GM12875 (cell line): Measurements from ENCODE around the gene AMELY.
"Not testable (repeated sequence)": the region's sequence is repeated elsewhere in the genome, so short reads cannot be mapped to it uniquely, and the experiment has no call there.

Experiments used
- H3K4me3 ChIP-seq: one replicate; pipeline ENCODE4 v1.5.1; 2011; ENCODE audit warnings: low read depth, low read length, control low read depth
- CTCF ChIP-seq: IDR thresholded peaks from 2 replicates; pipeline ENCODE4 v1.5.1; 2011; ENCODE audit warnings: low read depth, mild to moderate bottlenecking, control low read depth, inconsistent platforms, low read length, moderate library complexity, borderline replicate concordance; ENCODE audit not compliant: insufficient read depth

AMELY gene

GRCh38 chrY:6928265-6928664 is 16.7 kb upstream of the AMELY start:
- no peak for TF ChIP-seq CTCF
- H3K4me3 ChIP-seq = no peak overlapping the region

GRCh38 chrY:6921061-6921460 is 9.5 kb upstream of the AMELY start:
- TF ChIP-seq CTCF = no peak

GRCh38 chrY:6913362-6913761 is 1.8 kb upstream of the AMELY start:
- H3K4me3 ChIP-seq = no peak overlapping the region
- no peak for TF ChIP-seq CTCF

More at GRCh38 chrY:6921061-6921460, 9.5 kb upstream of the AMELY start:
- no peak overlapping the region for H3K4me3 ChIP-seq

- TF ChIP-seq CTCF = no peak
These were observed 940 bp downstream of the AMELY start, which contains the start of gene TBL1Y for GRCh38 chrY:6910372-6911252. Gene TBL1Y (plus strand): TSS chrY:6910697. CDS start chrY:7025085, 114,388 bp downstream.

GRCh38 chrY:6909856-6910255 is 1.7 kb downstream of the AMELY start:
- no peak for TF ChIP-seq CTCF

More at GRCh38 chrY:6910372-6911252, 940 bp downstream of the AMELY start, which contains the start of gene TBL1Y:
- H3K4me3 ChIP-seq = no peak within 1 kb of the TSS

GRCh38 chrY:6909118-6909521 is 2.4 kb downstream of the AMELY start:
- no peak overlapping the region for H3K4me3 ChIP-seq
- no peak for TF ChIP-seq CTCF

More at GRCh38 chrY:6909856-6910255, 1.7 kb downstream of the AMELY start:
- no peak overlapping the region for H3K4me3 ChIP-seq

GRCh38 chrY:6908021-6908420 is 3.5 kb downstream of the AMELY start:
- H3K4me3 ChIP-seq = not testable (repeated sequence)
